ENCODE results near the gene PTPRF.

PTPRF gene

GRCh38 chr1:43604192-43604591 lies 73.5 kb downstream of the PTPRF start:
- no peak for DNase-seq (ENCODE audit: low read depth in 2 of 2, low spot score in 1 of 2)

DNA sequence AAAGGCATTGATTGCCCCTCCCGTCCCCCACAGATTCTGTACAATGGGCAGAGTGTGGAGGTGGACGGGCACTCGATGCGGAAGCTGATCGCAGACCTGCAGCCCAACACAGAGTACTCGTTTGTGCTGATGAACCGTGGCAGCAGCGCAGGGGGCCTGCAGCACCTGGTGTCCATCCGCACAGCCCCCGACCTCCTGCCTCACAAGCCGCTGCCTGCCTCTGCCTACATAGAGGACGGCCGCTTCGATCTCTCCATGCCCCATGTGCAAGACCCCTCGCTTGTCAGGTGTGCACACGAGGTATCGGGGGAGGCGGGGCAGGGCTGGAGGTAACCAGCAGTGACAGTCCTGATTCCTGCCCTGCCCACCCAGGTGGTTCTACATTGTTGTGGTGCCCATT lies 74.5 kb downstream of the PTPRF start:
- no peak for DNase-seq (ENCODE audit: low read depth in 2 of 2, low spot score in 1 of 2)

DNA sequence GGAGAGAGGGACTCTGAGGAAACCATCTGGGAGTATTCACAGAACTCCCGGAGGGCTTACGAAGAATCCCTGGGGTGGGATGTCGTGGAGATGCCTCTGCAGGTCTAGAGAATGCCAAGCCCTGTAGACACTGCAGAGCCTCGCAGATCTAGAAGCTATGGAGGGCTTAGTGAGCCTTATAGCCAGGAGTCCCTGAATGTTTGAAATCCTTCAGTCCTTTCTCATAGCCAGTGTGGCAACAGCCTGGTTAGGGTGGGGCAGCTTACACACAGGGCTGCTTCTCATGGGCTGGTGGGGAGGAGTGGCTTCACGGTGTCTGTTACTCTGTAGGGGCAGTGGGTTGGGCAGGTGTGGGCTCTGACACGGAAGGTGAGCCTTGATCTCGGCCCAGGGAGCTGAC lies 75.1 kb downstream of the PTPRF start:
- no peak for DNase-seq (ENCODE audit: low read depth in 2 of 2, low spot score in 1 of 2)

DNA sequence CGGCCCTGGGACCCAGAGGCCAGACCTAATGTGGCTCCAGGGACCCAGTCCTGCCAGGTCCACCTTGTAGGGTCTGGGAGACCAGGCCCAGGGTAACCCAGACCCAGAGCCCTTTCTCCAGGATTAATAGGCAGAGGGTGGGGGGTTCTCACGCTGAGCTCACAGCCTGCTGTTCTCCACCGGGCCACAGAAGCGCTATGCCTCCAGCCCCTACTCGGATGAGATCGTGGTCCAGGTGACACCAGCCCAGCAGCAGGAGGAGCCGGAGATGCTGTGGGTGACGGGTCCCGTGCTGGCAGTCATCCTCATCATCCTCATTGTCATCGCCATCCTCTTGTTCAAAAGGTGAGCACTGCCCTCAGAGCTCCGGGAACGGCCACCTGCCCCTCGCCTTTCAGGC lies 75.9 kb downstream of the PTPRF start:
- no peak for DNase-seq (ENCODE audit: low read depth in 2 of 2, low spot score in 1 of 2)

GRCh38 chr1:43608827-43609226 lies 78.1 kb downstream of the PTPRF start:
- DNase-seq (ENCODE audit: low read depth in 2 of 2, low spot score in 1 of 2), result no peak

GRCh38 chr1:43610339-43610738 lies 79.7 kb downstream of the PTPRF start:
- DNase-seq (ENCODE audit: low read depth in 2 of 2, low spot score in 1 of 2), result no peak

GRCh38 chr1:43611950-43612349 lies 81.3 kb downstream of the PTPRF start:
- no peak for DNase-seq (ENCODE audit: low read depth in 2 of 2, low spot score in 1 of 2)

- DNase-seq (ENCODE audit: low read depth in 2 of 2, low spot score in 1 of 2), result no peak
These were observed 81.7 kb downstream of the PTPRF start for GRCh38 chr1:43612406-43612805.

- DNase-seq (ENCODE audit: low read depth in 2 of 2, low spot score in 1 of 2), result no peak
These were observed 82.6 kb downstream of the PTPRF start for GRCh38 chr1:43613075-43613942.

- no peak for DNase-seq (ENCODE audit: low read depth in 2 of 2, low spot score in 1 of 2)
These were observed 83.5 kb downstream of the PTPRF start for GRCh38 chr1:43614211-43614610.

- DNase-seq (ENCODE audit: low read depth in 2 of 2, low spot score in 1 of 2), result no peak
These were observed 84.2 kb downstream of the PTPRF start for GRCh38 chr1:43614891-43615290.

GRCh38 chr1:43616383-43616782 lies 85.7 kb downstream of the PTPRF start:
- DNase-seq (ENCODE audit: low read depth in 2 of 2, low spot score in 1 of 2), result no peak

DNA sequence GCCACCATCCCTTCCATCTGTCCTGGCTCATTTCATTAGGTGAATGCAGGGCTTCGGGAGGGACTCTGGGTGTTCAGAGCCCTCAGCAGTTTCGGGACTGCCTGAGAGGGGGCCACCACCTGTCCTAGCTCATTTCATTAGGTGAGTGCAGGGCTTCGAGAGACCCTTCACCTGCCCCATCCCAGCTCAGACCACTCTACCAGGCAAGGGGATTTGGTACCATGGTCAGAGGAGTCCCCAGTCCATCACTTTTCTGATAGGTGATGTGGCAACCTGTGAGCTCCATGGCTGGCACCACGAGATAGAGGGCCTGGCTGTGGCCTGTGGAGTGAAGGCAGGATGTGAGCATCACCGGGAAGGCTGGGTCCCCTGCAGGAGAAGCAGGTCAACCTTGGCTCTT lies 86.3 kb downstream of the PTPRF start:
- no peak for DNase-seq (ENCODE audit: low read depth in 2 of 2, low spot score in 1 of 2)

DNA sequence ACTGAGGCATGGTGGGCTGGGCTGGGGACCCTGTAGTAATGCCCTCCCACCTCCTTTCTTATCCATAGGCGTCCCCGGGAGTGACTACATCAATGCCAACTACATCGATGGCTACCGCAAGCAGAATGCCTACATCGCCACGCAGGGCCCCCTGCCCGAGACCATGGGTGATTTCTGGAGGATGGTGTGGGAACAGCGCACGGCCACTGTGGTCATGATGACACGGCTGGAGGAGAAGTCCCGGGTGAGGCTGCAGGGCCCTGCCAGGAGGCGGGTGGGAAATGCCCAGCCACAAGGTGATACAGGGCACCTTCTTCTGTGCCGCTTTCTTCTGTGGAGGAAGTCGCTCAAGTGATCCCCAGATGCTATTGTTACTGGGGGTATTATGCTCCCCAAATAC lies 87.0 kb downstream of the PTPRF start:
- no peak for DNase-seq (ENCODE audit: low read depth in 2 of 2, low spot score in 1 of 2)

DNA sequence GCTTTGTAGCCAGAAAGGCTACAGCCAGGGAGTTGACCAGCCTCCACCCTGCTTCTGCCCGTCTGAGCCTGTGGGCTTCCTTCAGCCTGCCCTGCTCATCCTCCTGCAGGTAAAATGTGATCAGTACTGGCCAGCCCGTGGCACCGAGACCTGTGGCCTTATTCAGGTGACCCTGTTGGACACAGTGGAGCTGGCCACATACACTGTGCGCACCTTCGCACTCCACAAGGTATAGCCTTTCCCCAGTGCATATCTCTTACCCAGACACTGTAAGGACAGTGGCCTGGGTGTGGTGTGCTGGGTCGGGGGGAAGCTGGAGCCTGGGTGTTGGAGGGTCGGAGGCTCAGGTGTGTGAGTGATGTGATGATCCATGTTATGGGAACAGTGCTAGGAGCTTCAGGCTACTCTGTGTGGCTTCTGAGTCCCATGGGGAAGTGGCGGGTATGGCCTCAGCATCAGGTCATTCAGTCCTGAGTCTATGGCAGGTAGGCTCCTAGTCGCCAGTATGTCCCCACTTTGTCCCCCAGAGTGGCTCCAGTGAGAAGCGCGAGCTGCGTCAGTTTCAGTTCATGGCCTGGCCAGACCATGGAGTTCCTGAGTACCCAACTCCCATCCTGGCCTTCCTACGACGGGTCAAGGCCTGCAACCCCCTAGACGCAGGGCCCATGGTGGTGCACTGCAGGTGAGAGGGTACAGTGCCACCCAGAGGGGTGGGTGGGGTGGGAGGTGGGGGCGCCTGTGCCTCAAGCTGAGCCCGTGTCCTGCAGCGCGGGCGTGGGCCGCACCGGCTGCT lies 88.0 kb downstream of the PTPRF start:
- DNase-seq (ENCODE audit: low read depth in 2 of 2, low spot score in 1 of 2), result no peak

DNA sequence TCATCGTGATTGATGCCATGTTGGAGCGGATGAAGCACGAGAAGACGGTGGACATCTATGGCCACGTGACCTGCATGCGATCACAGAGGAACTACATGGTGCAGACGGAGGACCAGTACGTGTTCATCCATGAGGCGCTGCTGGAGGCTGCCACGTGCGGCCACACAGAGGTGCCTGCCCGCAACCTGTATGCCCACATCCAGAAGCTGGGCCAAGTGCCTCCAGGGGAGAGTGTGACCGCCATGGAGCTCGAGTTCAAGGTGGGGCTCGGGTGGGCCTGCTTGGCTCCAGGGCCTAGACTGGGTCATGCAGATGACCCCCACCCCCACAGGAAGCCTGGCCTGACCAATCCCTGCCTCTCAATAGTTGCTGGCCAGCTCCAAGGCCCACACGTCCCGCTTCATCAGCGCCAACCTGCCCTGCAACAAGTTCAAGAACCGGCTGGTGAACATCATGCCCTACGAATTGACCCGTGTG lies 88.7 kb downstream of the PTPRF start:
- no peak for DNase-seq (ENCODE audit: low read depth in 2 of 2, low spot score in 1 of 2)

- no peak for DNase-seq (ENCODE audit: low read depth in 2 of 2, low spot score in 1 of 2)
These were observed 89.6 kb downstream of the PTPRF start for GRCh38 chr1:43619996-43620920.

DNA sequence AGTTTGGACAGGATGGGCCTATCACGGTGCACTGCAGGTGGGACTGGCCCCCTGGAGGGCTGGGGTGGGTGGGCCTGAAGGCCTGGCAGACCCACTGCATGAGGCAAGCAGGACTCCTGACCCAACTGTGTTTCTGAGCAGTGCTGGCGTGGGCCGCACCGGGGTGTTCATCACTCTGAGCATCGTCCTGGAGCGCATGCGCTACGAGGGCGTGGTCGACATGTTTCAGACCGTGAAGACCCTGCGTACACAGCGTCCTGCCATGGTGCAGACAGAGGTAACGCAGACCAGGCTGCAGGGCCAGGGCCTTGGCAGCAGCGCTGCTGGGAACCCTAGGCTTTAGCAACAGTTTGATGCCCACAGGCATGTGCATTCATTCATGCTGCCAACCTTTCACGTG lies 90.3 kb downstream of the PTPRF start:
- no peak for DNase-seq (ENCODE audit: low read depth in 2 of 2, low spot score in 1 of 2)

DNA sequence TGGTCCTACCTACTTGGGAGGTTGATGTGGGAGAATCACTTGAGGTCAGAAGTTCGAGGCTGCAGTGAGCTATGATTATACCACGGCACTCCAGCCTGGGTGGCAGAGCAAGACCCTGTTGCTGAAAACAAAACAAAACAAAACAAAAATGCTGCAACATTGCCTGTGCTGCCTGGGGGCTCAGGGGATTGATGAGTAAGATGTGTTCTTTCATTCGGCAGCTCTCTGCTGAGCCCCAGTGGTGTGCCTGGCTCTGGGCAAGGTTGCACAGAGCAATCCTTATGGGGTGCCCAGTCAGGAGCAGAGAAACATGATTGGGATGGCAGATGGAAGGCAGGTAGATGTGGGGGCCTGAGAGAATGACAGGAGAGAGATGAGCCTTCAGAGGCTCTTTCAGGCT lies 90.7 kb downstream of the PTPRF start:
- no peak for DNase-seq (ENCODE audit: low read depth in 2 of 2, low spot score in 1 of 2)

GRCh38 chr1:43621861-43622260 lies 91.2 kb downstream of the PTPRF start:
- DNase-seq (ENCODE audit: low read depth in 2 of 2, low spot score in 1 of 2), result no peak

GRCh38 chr1:43622471-43622870 lies 91.8 kb downstream of the PTPRF start:
- no peak for DNase-seq (ENCODE audit: low read depth in 2 of 2, low spot score in 1 of 2)

Measured in stimulated activated CD8-positive, alpha-beta memory T cell treated with anti-CD3 and anti-CD28 coated beads, Interleukin-4, amount 100 ng/mL, for 1 hour (primary cell).